Activated T-helper 1 cell treated with anti-CD3 and anti-CD28 coated beads, Interleukin-12 subunit alpha, Interleukin-12 subunit beta, Interleukin-2, Interleukin-4 antibody, amounts not matched to agents 30 ng/mL and 10 ng/mL and 1 ng/mL, durations not matched to agents 14 hours and 24 hours and 36 hours (primary cell): Measurements from ENCODE around the gene ACTR1B. TPM values are rescaled to one million over a fixed set of nuclear protein-coding genes. Genes with fewer than 3 reads are reported as not detected.
"Not testable (repeated sequence)": the region's sequence is repeated elsewhere in the genome, so short reads cannot be mapped to it uniquely, and the experiment has no call there.

Experiments
- DNase-seq: peaks from one replicate; pipeline ENCODE4 v3.0.0; 2021; ENCODE audit warnings: low spot score
- H3K27ac Mint-ChIP-seq: one replicate; pipeline ENCODE4 v1.8.0; 2021; ENCODE audit warnings: mild to moderate bottlenecking, mixed read lengths
- H3K27me3 Mint-ChIP-seq: one replicate; pipeline ENCODE4 v1.8.0; 2022; ENCODE audit warnings: mild to moderate bottlenecking, moderate library complexity, mixed read lengths; ENCODE audit not compliant: insufficient read depth
- H3K36me3 Mint-ChIP-seq: one replicate; pipeline ENCODE4 v1.8.0; 2021; ENCODE audit warnings: low read depth, mixed read lengths
- H3K4me1 Mint-ChIP-seq: one replicate; pipeline ENCODE4 v1.8.0; 2021; ENCODE audit warnings: low read depth, mixed read lengths
- H3K4me3 Mint-ChIP-seq: one replicate; pipeline ENCODE4 v1.8.0; 2021; ENCODE audit warnings: mild to moderate bottlenecking, moderate library complexity, mixed read lengths
- H3K9me3 Mint-ChIP-seq: one replicate; pipeline ENCODE4 v1.8.0; 2021; ENCODE audit warnings: mixed read lengths
- intact Hi-C: fragments of 100-400 bp; cut with micrococcal nuclease; formaldehyde crosslinking; loops from one replicate; pipeline ENCODE4 v1.15.1; 2024
- total RNA-seq: library from RNA; stranded (reverse); gene quantifications from 2 replicates; pipeline ENCODE4 v1.2.3, GENCODE V29; 2022

The ACTR1B gene
- 101 and 102 TPM in 2 replicates for total RNA-seq

DNA sequence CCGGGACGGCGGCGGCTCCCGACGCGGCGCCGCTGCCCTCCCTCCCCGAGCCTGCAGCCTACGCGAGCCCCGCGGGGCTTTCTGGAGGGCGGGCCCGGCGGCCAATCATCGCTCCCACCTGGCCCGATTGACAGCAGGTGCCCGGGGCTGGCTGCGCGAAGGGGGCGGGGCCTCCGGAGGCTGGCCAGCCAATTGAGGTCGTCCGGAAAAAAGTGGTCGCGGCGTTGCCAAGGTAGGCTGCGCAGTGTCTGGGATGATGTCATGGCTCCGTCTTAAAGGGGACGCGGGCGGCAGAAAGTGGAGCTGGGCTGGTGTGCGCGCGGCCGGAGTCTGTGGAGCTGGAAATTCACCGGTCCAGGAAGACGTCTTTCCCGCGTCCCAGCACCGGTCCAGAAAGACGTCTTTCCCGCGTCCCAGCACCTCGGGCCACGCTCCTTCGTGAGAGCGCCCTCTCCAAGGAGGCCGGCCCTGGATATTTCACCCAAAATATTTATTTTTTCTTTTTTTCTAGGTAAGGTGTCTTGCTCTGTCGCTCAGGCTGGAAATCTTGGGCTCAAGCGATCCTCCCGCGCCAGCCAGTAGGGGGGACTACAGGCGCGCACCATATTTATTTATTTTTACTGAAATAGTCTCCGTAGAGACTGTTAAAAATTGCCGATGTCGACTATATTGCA is at the start of gene ACTR1B:
Gene ACTR1B (minus strand): TSS at position 83 of the 674 bp plus-strand sequence. CDS start 154 bp downstream, outside the sequence.
- H3K4me3 Mint-ChIP-seq, result peak within 1 kb of the TSS; percentile 94
- H3K36me3 Mint-ChIP-seq, result peaks cover 20% of the 10 kb centered on the region
- H3K27me3 Mint-ChIP-seq, result no peaks in the 10 kb centered on the region
- peak; percentile 98 for DNase-seq
- peak within 1 kb of the TSS; percentile 97 for H3K27ac Mint-ChIP-seq
- H3K4me1 Mint-ChIP-seq, result peaks cover 39% of the 10 kb centered on the region
- no peaks in the 10 kb centered on the region for H3K9me3 Mint-ChIP-seq
- intact Hi-C loops, result loop anchor here (1.0 to 10.0 kb wide), 10 partner anchors 9 to 1673 kb away; partner anchors contain the start of genes C2orf15, DUSP2, EIF5B and TXNDC9

DNA sequence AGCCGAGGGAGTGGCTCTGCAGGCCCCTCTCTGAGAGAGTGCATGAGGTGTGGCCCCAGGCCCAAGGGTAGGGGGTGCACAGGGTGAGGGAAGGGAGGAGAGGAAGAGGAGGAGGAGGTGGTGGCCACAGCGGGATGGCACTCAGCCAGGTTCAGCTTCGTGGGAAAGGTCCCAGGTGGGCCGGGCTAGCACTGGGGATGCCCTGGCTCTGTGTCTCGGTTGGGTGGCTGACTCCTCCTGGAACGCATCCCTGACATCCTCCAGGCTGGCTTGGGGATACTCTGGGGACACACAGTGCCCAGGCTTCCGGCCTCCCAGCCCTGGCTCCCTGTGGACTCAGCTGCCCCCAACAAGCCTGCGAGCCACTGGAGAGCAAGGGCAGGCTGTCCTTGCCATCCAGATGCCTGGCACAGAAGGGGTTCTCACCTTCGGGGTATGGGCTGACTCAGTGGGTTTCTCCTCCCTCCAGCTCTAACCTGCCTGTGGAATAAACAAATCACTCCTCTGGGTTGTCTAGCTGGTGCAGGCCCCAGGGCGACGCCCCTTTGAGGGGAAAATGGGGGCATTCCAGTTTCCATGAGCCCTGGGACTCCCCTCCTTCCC is 49.0 kb upstream of the ACTR1B start:
- H3K9me3 Mint-ChIP-seq, result no peaks in the 10 kb centered on the region
- H3K27ac Mint-ChIP-seq, result peak overlapping the region; percentile 99
- H3K27me3 Mint-ChIP-seq, result peaks cover 3% of the 10 kb centered on the region
- H3K4me1 Mint-ChIP-seq, result peaks cover 63% of the 10 kb centered on the region
- intact Hi-C loops, result loop anchor here (1.0 to 5.0 kb wide), 2 partner anchors 50 to 895 kb away; partner anchors contain the start of genes COA5 and UNC50
- no peak for DNase-seq
- peak overlapping the region; percentile 94 for H3K4me3 Mint-ChIP-seq
- H3K36me3 Mint-ChIP-seq, result peaks cover 33% of the 10 kb centered on the region

DNA sequence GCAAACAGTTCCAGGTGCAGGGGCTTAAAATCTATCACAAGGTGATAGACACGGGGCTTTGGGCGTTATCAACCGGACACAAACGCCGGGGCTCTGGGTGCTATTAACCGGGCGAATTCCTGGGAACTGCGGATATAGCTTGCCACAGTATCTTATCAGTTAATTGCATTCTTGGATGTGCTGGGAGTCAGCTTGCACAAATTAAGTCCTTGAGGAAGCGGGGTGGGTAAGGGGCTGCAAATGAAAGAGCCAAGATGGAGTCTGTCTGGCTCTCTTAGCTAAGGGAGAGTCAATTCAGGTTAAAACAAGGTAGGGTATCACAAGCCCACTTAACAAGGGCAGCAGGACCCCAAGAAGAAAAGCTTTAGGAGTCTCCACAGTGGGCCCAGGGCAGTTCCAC is 48.3 kb upstream of the ACTR1B start:
- H3K27ac Mint-ChIP-seq, result peak overlapping the region; percentile 99
- H3K9me3 Mint-ChIP-seq, DNase-seq, H3K27me3 Mint-ChIP-seq: not testable (repeated sequence)
- intact Hi-C loops, result loop anchor here (5.0 kb wide), 1 partner anchor 895 kb away; the partner anchor contains the start of genes COA5 and UNC50
- H3K36me3 Mint-ChIP-seq, result peaks cover 33% of the 10 kb centered on the region
- peak overlapping the region; percentile 94 for H3K4me3 Mint-ChIP-seq
- peaks cover 58% of the 10 kb centered on the region for H3K4me1 Mint-ChIP-seq

DNA sequence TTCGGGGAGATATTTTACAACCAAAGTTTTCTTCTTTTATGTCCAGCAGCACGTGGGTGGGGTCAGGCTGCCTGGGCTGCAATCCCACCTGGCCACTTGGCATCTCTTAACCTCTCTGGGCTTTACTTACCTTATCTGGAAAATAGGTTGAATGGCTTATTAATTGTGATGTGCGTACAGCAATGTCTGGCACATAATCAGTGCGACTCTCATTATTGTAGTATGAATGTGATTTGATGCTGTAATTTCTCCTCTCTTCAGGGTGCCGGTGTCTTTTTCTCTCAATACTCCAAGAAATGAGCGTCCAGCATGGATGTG is 47.5 kb upstream of the ACTR1B start:
- DNase-seq, result no peak
- Mint-ChIP-seq H3K27ac (peak overlapping the region; percentile 99), H3K4me3 (peak overlapping the region; percentile 94), H3K4me1 (peaks cover 50% of the 10 kb centered on the region), H3K36me3 (peaks cover 27% of the 10 kb centered on the region), H3K27me3 (peaks cover 6% of the 10 kb centered on the region), H3K9me3 (no peaks in the 10 kb centered on the region)
- intact Hi-C loops, result loop anchor here (2.0 to 5.0 kb wide), 2 partner anchors 557 to 896 kb away; partner anchors contain the start of genes COA5 and UNC50

DNA sequence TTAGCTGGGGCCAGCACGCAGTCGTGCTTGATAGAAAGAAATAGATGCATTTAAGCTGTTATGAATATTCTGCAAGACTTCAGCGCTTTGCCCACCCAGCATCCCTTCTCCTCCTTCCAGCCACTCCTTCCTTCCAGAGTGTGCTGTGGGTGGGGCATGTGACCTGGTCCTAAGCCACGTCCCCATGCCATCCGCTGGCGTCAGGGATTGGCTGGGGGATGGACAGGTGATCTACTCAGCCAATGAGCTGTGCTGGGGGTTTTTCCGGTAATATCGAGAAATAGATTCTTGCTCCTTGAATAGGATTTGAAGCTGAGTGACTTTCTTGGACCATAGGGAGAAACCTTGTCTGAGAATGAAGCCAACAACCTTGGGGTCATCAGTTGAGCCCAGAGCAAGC is 44.8 kb upstream of the ACTR1B start:
- H3K4me1 Mint-ChIP-seq, result peaks cover 33% of the 10 kb centered on the region
- H3K36me3 Mint-ChIP-seq, result peaks cover 4% of the 10 kb centered on the region
- intact Hi-C loops, result no loop called here
- H3K27me3 Mint-ChIP-seq, result peaks cover 8% of the 10 kb centered on the region
- DNase-seq, result no peak
- no peak overlapping the region for H3K27ac Mint-ChIP-seq
- H3K4me3 Mint-ChIP-seq, result no peak overlapping the region
- H3K9me3 Mint-ChIP-seq, result no peaks in the 10 kb centered on the region

DNA sequence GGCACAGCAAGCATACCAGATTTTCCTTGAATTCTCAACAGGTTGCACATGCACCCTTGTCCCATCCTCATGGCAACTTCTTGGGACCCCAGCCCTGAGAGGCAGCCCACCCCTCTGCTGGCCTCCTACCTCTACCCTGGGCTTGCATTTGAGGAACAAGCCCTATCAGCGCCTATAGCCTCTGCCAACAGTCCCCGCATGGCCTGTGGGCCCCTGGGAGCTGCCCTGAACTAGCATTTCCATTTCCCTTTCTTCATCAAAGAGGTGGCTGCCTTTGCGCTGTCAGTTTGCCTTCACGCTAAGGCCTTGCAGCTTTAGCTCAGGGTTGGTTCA is 44.2 kb upstream of the ACTR1B start:
- no peak for DNase-seq
- Mint-ChIP-seq H3K36me3 (peaks cover 3% of the 10 kb centered on the region), H3K4me3 (no peak overlapping the region), H3K4me1 (peaks cover 28% of the 10 kb centered on the region), H3K27ac (no peak overlapping the region), H3K27me3 (peaks cover 8% of the 10 kb centered on the region), H3K9me3 (no peaks in the 10 kb centered on the region)
- intact Hi-C loops, result no loop called here

DNA sequence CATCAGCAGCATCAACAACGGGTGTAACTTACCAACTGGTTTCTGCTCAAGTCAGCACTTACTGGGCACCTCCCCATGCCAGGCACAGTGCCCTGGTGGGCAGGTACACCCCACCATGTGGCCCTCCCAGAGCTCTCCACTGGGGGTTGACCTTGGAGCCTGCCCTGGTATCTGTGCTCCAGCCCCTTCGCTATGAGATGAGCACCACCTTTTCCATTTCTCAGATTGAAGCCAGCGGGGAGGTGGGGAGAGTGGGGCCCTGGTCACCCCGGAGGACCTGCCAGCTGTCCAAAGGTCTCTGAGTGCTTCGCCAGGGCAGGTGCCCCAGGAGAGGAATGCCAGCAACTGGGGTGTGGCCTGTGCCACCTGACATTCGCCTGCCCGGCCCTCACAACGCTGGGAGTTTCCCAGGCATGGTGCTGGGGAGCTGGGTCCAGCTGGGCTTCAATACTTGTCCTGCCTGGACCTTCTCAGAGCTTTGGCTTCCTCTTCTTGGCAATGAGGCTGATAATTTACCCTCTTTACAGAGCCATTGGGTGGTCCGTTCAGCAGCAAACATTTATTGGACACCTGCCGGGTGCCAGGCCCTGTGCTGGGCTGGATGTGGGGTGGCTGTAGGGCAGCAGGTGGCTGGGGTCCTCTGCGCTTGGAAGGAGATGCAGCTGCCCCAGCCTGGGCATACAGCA is 43.7 kb upstream of the ACTR1B start:
- H3K36me3 Mint-ChIP-seq, result peaks cover 3% of the 10 kb centered on the region
- H3K9me3 Mint-ChIP-seq, result no peaks in the 10 kb centered on the region
- H3K27me3 Mint-ChIP-seq, result peaks cover 8% of the 10 kb centered on the region
- no peak for DNase-seq
- no peak overlapping the region for H3K4me3 Mint-ChIP-seq
- intact Hi-C loops, result no loop called here
- H3K27ac Mint-ChIP-seq, result no peak overlapping the region
- H3K4me1 Mint-ChIP-seq, result peaks cover 26% of the 10 kb centered on the region

DNA sequence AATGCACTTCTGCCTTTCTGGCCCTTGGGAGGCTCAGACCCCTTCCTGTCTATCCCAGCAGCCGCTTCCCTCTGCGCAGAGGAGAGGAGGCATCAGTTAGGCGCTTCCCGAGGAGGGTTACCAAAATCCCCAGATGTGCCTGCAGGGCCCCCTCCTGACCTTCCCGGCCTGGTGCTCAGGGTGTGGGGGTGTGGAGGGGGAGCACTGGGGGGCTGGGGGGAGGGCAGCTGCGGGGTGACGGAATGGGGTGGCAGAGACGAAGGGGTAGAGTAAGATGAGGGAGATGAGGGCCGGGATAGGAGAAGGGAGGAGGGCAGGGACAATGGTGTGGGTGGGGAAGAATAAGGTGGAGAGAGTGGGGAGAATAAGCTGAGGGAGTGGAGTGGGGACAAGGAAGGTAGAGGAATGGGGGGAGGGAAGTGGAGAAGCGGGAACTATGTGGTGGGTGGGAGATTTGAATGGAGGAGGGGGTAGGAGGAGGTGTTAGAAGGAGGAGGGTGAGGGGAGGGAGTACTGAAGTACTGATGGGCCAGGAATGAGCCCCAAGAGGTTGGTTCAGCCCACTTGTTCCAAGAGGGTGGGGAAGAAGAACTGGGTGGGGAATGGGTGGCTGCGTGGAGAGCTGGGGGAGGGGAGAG is 43.0 kb upstream of the ACTR1B start:
- DNase-seq, result no peak
- Mint-ChIP-seq H3K9me3 (no peaks in the 10 kb centered on the region), H3K36me3 (peaks cover 3% of the 10 kb centered on the region), H3K27me3 (peaks cover 8% of the 10 kb centered on the region), H3K4me1 (peaks cover 20% of the 10 kb centered on the region), H3K27ac (no peak overlapping the region), H3K4me3 (no peak overlapping the region)
- intact Hi-C loops, result no loop called here

DNA sequence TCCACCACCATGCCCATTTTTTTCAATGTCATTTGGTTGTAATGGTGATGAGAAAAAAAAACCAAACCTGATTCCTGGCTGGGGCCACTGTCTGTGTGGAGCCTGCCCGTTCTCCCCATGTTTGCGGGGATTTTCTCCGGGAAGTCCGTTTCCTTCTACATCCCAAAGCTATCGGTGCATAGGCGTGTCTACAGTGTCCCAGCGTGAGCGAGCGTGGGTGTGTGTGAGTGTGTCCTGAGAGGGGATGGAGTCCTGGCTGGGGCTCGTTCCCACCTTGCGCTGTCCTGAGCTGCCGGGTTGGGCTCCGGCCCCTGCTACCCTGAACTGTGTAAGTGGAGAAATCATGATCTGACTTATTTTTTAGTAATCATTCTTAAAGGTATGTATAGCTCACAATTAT is 42.3 kb upstream of the ACTR1B start:
- peaks cover 12% of the 10 kb centered on the region for H3K4me1 Mint-ChIP-seq
- H3K9me3 Mint-ChIP-seq, result no peaks in the 10 kb centered on the region
- no peak overlapping the region for H3K4me3 Mint-ChIP-seq
- peaks cover 3% of the 10 kb centered on the region for H3K36me3 Mint-ChIP-seq
- H3K27ac Mint-ChIP-seq, result no peak overlapping the region
- intact Hi-C loops, result no loop called here
- no peak for DNase-seq
- H3K27me3 Mint-ChIP-seq, result peaks cover 8% of the 10 kb centered on the region

DNA sequence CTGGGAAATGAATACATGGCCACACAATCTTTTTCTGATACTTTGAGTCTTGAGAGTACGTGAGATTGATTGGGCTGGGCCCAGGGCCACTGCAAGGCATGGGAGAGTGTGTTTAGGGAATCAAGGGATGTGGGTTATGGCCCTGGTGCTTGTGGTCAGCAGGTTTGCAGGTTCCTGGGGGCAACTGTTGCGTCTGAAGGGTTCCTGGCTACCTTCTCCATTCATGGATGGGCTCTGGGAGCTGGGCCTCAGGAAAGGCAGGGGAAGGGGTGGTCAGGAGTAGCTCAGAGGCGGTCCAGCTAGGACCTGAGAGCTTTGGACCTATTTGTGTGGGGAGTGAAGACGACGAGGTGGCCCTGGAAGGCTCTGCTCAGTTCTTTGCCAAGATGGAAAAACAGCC is 41.1 kb upstream of the ACTR1B start:
- Mint-ChIP-seq H3K4me3 (no peak overlapping the region), H3K9me3 (no peaks in the 10 kb centered on the region), H3K27me3 (peaks cover 8% of the 10 kb centered on the region), H3K27ac (no peak overlapping the region), H3K36me3 (peaks cover 1% of the 10 kb centered on the region), H3K4me1 (peaks cover 8% of the 10 kb centered on the region)
- no peak for DNase-seq
- intact Hi-C loops, result no loop called here

DNA sequence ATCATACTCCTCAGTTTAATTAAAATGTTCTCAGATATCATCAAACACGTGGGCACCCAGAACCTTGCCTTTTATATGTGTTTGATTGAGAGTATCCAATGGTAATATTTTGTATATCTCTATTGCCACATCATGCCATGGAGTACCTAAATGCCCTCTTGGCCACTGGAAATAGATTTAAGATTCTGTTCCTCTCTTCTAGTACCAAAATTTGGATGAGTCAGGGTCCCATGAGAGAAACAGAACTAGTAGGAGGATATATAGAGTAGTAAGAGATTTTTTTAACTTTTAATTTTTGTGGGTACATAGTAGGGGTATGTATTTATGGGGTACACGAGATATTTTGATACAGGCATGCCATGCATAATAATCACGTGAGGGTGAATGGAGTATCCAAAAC is 39.9 kb upstream of the ACTR1B start:
- no peaks in the 10 kb centered on the region for H3K36me3 Mint-ChIP-seq
- H3K4me3 Mint-ChIP-seq, result no peak overlapping the region
- peaks cover 10% of the 10 kb centered on the region for H3K4me1 Mint-ChIP-seq
- no peak for DNase-seq
- H3K27ac Mint-ChIP-seq, result no peak overlapping the region
- H3K27me3 Mint-ChIP-seq, result peaks cover 8% of the 10 kb centered on the region
- H3K9me3 Mint-ChIP-seq, result no peaks in the 10 kb centered on the region
- intact Hi-C loops, result no loop called here

DNA sequence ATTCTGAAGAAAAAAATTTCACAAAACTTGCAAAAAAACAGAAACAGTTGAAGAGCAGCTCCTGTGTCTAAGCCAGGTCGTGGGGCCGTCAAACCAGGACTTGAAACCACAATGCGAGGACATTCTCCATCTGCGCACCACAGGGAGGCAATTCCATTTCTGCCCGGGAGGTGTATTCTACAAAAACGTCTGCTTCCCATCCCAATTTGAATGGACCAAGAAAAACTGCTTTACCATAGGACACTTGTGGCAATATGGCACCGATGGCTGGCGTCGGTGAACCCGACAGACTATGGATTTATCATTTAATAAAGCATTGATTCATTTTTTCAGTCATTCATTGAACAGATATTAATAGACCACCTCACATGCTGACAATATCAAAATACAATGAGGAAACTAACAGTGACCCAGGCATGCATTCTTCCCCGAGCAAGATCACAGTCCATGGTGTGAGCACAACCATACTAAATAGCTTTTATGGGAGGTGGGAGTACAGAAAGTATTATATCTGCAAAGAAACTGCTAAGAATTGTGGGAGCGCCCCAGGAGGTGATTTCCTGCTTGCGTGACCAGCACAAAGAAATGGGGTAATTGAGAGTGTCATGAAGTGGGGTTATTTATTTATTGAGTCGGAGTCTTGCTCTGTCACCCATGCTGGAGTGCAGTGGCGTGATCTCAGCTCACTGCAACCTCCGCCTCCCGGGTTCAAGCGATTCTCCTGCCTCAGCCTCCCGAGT is 39.1 kb upstream of the ACTR1B start:
- Mint-ChIP-seq H3K36me3 (no peaks in the 10 kb centered on the region), H3K27me3 (peaks cover 7% of the 10 kb centered on the region), H3K9me3 (no peaks in the 10 kb centered on the region), H3K4me3 (no peak overlapping the region), H3K27ac (no peak overlapping the region), H3K4me1 (peaks cover 10% of the 10 kb centered on the region)
- no peak for DNase-seq
- intact Hi-C loops, result no loop called here
